ENCODE data around the gene LRRFIP1. TPM values are rescaled to one million over a fixed set of nuclear protein-coding genes. Genes with fewer than 3 reads are reported as not detected.
A peak's percentile ranks its signal among the peaks of the same experiment; 100 is the strongest.

Gene LRRFIP1
- total and polyA plus RNA-seq, 2 of the 13 experiments (the other 11 are each of a cell fraction or from before 2014, with no cell fraction given): 15.9 to 40.5 TPM

- TF ChIP-seq SP2 (CRISPR knock-in tag; IDR thresholded peaks at IDR 0.05): no peak
- TF ChIP-seq ZNF18 (CRISPR knock-in tag; IDR thresholded peaks at IDR 0.05; ENCODE audit: insufficient replicate concordance): no peak
- peak; percentile 83 for TF ChIP-seq GABPB1 (CRISPR knock-in tag; IDR thresholded peaks at IDR 0.05)
- no peak for TF ChIP-seq NPAS2 (CRISPR knock-in tag; IDR thresholded peaks at IDR 0.05; ENCODE audit: borderline replicate concordance)
- no peak for TF ChIP-seq SMAD1 (CRISPR knock-in tag; IDR thresholded peaks at IDR 0.05; ENCODE audit: borderline replicate concordance, low read depth)
- no peak for TF ChIP-seq ZNF850 (CRISPR knock-in tag; conservative IDR thresholded peaks at IDR 0.05)
- no peak for TF ChIP-seq HHEX (CRISPR knock-in tag; IDR thresholded peaks at IDR 0.05)
- TF ChIP-seq KLF16 (CRISPR knock-in tag; IDR thresholded peaks at IDR 0.05): peak in 1 of 2 experiments; percentile 42; a peak in 1 of 4 replicates
- no peak for TF ChIP-seq ZNF780A (CRISPR knock-in tag; IDR thresholded peaks at IDR 0.05)
- TF ChIP-seq ZNF10 (CRISPR knock-in tag; IDR thresholded peaks at IDR 0.05; ENCODE audit: borderline replicate concordance, low read depth): no peak
- TF ChIP-seq YY1 (IDR thresholded peaks at IDR 0.05; ENCODE audit: insufficient read depth, insufficient replicate concordance, low read depth, low read length): peak; percentile 54
- TF ChIP-seq MTERF4 (CRISPR knock-in tag; IDR thresholded peaks at IDR 0.05): no peak
- TF ChIP-seq MTF1 (CRISPR knock-in tag; IDR thresholded peaks at IDR 0.05): no peak
- no peak for TF ChIP-seq NBN (conservative IDR thresholded peaks at IDR 0.05)
- TF ChIP-seq STAG1 (CRISPR knock-in tag; IDR thresholded peaks at IDR 0.05): peak; percentile 30; the same call in 1 of the 2 replicates
- TF ChIP-seq SP5 (CRISPR knock-in tag; IDR thresholded peaks at IDR 0.05; ENCODE audit: borderline replicate concordance, low read depth): peak; percentile 99
- TF ChIP-seq NFKB2 (CRISPR knock-in tag; IDR thresholded peaks at IDR 0.05; ENCODE audit: borderline replicate concordance): peak; percentile 88
- TF ChIP-seq IKZF4 (CRISPR knock-in tag; IDR thresholded peaks at IDR 0.05; ENCODE audit: borderline replicate concordance, low read depth, not compliant biosample characterization): no peak
- TF ChIP-seq TBL1XR1 (IDR thresholded peaks at IDR 0.05; ENCODE audit: borderline replicate concordance, low read length, partially characterized antibody): peak; percentile 67
- no peak for TF ChIP-seq ZNF124 (CRISPR knock-in tag; IDR thresholded peaks at IDR 0.05)
- TF ChIP-seq PHF5A (CRISPR knock-in tag; IDR thresholded peaks at IDR 0.05; ENCODE audit: low read depth, unreplicated experiment): peak; percentile 42
- TF ChIP-seq ZNF749 (CRISPR knock-in tag; IDR thresholded peaks at IDR 0.05; ENCODE audit: borderline replicate concordance): peak; percentile 49; the same call in 1 of the 2 replicates
- no peak for TF ChIP-seq GLI4 (CRISPR knock-in tag; IDR thresholded peaks at IDR 0.05; ENCODE audit: borderline replicate concordance)
- no peak for TF ChIP-seq SRSF4 (IDR thresholded peaks at IDR 0.05; ENCODE audit: low read depth, low read length, poor library complexity, severe bottlenecking)
- TF ChIP-seq ZEB1 (IDR thresholded peaks at IDR 0.05; ENCODE audit: insufficient replicate concordance, low read depth): peak; percentile 96
Measured at GRCh38 chr2:237585590-237586221, 41.7 kb upstream of the LRRFIP1 start (continued).

All from HepG2 (cell line).